Measurements from ENCODE around the gene CEACAM21.

CEACAM21 gene

DNA sequence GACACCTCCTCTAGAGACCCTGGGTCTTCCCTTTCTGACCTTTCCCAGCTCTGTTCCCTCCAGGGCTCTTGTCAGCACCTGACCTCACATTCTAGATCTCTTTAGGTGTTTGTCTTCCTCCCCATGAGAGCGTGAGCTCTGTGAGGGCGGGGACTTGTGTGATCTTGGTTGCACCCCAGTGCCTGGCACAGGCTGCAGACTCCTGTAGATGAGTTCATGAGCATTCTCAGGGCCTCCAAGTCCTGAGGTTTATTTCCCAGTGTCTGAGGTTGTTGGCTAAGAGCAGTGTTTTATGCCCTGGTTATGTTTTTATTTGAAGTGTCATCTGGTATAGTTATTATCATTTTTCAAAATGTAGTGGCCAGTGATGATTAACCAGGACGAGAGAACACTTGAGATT is 50.3 kb downstream of the CEACAM21 start:
- Histone ChIP-seq H3K4me1 (no peaks in the 10 kb centered on the region), H3K27me3 (peaks cover 26% of the 10 kb centered on the region), H3K4me3 (ENCODE audit: low read depth, low read length) (no peak overlapping the region), H3K9me3 (no peaks in the 10 kb centered on the region), H3K36me3 (no peaks in the 10 kb centered on the region)
- TF ChIP-seq, protein P1, sequence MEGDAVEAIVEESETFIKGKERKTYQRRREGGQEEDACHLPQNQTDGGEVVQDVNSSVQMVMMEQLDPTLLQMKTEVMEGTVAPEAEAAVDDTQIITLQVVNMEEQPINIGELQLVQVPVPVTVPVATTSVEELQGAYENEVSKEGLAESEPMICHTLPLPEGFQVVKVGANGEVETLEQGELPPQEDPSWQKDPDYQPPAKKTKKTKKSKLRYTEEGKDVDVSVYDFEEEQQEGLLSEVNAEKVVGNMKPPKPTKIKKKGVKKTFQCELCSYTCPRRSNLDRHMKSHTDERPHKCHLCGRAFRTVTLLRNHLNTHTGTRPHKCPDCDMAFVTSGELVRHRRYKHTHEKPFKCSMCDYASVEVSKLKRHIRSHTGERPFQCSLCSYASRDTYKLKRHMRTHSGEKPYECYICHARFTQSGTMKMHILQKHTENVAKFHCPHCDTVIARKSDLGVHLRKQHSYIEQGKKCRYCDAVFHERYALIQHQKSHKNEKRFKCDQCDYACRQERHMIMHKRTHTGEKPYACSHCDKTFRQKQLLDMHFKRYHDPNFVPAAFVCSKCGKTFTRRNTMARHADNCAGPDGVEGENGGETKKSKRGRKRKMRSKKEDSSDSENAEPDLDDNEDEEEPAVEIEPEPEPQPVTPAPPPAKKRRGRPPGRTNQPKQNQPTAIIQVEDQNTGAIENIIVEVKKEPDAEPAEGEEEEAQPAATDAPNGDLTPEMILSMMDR (IDR thresholded peaks at IDR 0.05; ENCODE audit: low read depth, low read length), result no peak
- DNase-seq, result no peak

DNA sequence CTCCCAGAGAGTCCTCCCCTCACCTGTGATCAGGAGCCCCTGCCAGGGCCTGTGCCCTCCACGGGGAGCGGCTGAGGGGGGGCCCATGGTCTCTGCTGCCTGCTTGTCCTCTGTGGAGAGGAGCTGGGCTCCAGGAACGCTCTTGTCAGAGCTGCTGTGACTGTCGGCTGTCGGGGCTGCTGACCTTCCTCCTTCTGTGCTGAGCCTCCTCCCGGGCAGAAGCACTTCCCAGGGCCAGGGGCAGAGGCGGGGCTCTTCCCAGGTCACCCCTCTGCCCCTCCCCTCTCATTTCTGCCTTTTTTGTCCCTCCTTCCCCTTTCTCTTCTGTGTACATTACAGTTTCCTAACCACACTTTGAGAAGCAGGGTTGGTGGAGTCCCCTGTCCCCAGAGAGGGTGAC is 50.9 kb downstream of the CEACAM21 start, which contains the start of gene CEACAM4:
CEACAM4 (minus strand) TSS at position 198 of the 400 bp plus-strand sequence; CDS start at position 87, 111 bp downstream.
- DNase-seq, result no peak
- H3K27me3 ChIP-seq, result peaks cover 30% of the 10 kb centered on the region
- TF ChIP-seq, protein P1 (IDR thresholded peaks at IDR 0.05; ENCODE audit: low read depth, low read length), result no peak
- H3K4me3 ChIP-seq (ENCODE audit: low read depth, low read length), result no peak within 1 kb of the TSS
- H3K36me3 ChIP-seq, result no peaks in the 10 kb centered on the region
- no peaks in the 10 kb centered on the region for H3K4me1 ChIP-seq
- H3K9me3 ChIP-seq, result no peaks in the 10 kb centered on the region

DNA sequence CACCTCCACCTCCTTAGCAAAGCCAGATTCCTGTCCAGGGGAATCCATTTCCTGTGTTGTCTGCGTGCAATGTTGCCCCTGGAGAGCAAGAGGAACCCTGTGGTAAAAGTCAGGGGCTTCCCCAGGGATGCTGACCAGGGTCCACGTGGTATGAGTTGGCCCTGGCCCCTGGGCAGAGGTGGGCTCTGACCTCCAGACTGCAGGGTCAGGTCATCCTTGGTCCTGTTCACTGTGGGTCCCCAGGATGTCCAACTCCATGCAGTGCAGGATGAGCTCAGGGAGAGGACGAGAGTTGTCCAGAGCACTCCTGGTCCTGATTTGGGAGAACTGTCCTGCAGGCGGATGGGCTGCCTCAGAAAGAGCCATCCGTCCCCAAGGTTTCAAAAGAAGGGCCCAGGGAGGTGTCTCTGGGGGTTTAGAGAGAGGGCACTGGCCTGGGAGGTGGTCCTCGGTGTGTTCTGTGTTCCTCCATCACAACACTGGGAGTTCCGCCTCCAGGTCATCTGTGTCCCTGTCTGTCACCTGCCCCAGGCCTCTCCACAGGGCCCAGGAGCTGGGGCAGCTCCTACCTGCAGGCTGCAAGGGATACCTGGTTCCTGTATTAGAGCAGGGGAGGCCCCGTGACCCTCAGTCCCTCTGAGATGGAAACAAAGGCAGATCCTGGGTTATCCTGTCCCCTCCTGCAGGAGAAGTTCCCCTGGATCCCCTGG is 52.2 kb downstream of the CEACAM21 start:
- no peak for DNase-seq
- Histone ChIP-seq H3K4me3 (ENCODE audit: low read depth, low read length) (no peak overlapping the region), H3K27me3 (peaks cover 30% of the 10 kb centered on the region), H3K36me3 (no peaks in the 10 kb centered on the region), H3K9me3 (no peaks in the 10 kb centered on the region), H3K4me1 (no peaks in the 10 kb centered on the region)
- TF ChIP-seq, protein P1 (IDR thresholded peaks at IDR 0.05; ENCODE audit: low read depth, low read length), result no peak

Measured in BE2C (cell line).